MCF 10A (cell line): ENCODE results near the gene GABBR1. TPM values are rescaled to one million over a fixed set of nuclear protein-coding genes. Genes with fewer than 3 reads are reported as not detected.

ENCODE experiments used
- BruUV-seq: library from RNA; stranded (reverse); fragments of 400-500 nt; replicated peaks from 2 replicates; lab custom pipeline; 2021; lab: Mats Ljungman, UMichigan
- CTCF ChIA-PET: fragments of 300-600 bp; sonication (Branson Sonifier 250); formaldehyde crosslinking; extraction: SDS; loops from one replicate; lab custom pipeline; 2021; ENCODE audit warnings: antibody characterized with exemption, inconsistent platforms; lab: Yijun Ruan, JAX
- POLR2A ChIA-PET: fragments of 300-600, 350-650 bp; sonication (Branson Sonifier 250); formaldehyde crosslinking; extraction: SDS; loops from one replicate; lab custom pipeline; 2020; ENCODE audit warnings: antibody characterized with exemption, inconsistent platforms; lab: Yijun Ruan, JAX
- DNase-seq: peaks from one replicate; pipeline ENCODE4 v3.0.0-alpha.2; 2018; ENCODE audit not compliant: unreplicated experiment
- H3K27ac Mint-ChIP-seq: one replicate; pipeline ENCODE4 v1.8.0; 2022; ENCODE audit warnings: mild to moderate bottlenecking, low read depth, mixed read lengths; ENCODE audit not compliant: unreplicated experiment
- H3K27me3 Mint-ChIP-seq: one replicate; pipeline ENCODE4 v1.8.0; 2022; ENCODE audit warnings: mixed read lengths; ENCODE audit not compliant: insufficient read depth, unreplicated experiment
- H3K36me3 Mint-ChIP-seq: one replicate; pipeline ENCODE4 v1.8.0; 2022; ENCODE audit warnings: mild to moderate bottlenecking, moderate library complexity, mixed read lengths; ENCODE audit not compliant: insufficient read depth, unreplicated experiment
- H3K4me1 Mint-ChIP-seq: one replicate; pipeline ENCODE4 v1.8.0; 2022; ENCODE audit warnings: mixed read lengths; ENCODE audit not compliant: insufficient read depth, unreplicated experiment
- H3K4me3 Mint-ChIP-seq: one replicate; pipeline ENCODE4 v1.8.0; 2022; ENCODE audit warnings: mild to moderate bottlenecking, moderate library complexity, mixed read lengths; ENCODE audit not compliant: unreplicated experiment
- H3K9me3 Mint-ChIP-seq: one replicate; pipeline ENCODE4 v1.8.0; 2022; ENCODE audit warnings: mixed read lengths; ENCODE audit not compliant: unreplicated experiment
- CTCF ChIP-seq: fragments of 200-600 bp; IDR thresholded peaks from one replicate; pipeline ENCODE4 v1.8.0; 2022; ENCODE audit warnings: antibody characterized with exemption, mild to moderate bottlenecking; ENCODE audit not compliant: unreplicated experiment
- intact Hi-C: fragments of 100-400 bp; cut with micrococcal nuclease; formaldehyde crosslinking; loops from 2 replicates; pipeline ENCODE4 v1.14.1; 2022
- total RNA-seq: library from RNA; stranded (reverse); gene quantifications from 2 replicates; pipeline ENCODE4 v1.2.3, GENCODE V29; 2022

GABBR1 gene
- total RNA-seq, 1 experiment from 2014 or later, result 38.8 TPM

- ChIA-PET POLR2A (no interaction called here), CTCF (no interaction called here)
- Mint-ChIP-seq H3K9me3 (no peaks in the 10 kb centered on the region), H3K4me3 (no peak overlapping the region), H3K27ac (no peak overlapping the region), H3K4me1 (no peaks in the 10 kb centered on the region), H3K27me3 (peaks cover 23% of the 10 kb centered on the region), H3K36me3 (no peaks in the 10 kb centered on the region)
- DNase-seq, result no peak
- no TSS peak for BruUV-seq
- no peak for TF ChIP-seq CTCF
- intact Hi-C loops, result no loop called here
Observed at GRCh38 chr6:29524444-29525310, 108.3 kb downstream of the GABBR1 start.

- intact Hi-C loops, result no loop called here
- Mint-ChIP-seq H3K27me3 (peaks cover 23% of the 10 kb centered on the region), H3K36me3 (no peaks in the 10 kb centered on the region), H3K9me3 (no peaks in the 10 kb centered on the region), H3K4me1 (no peaks in the 10 kb centered on the region), H3K4me3 (no peak overlapping the region), H3K27ac (no peak overlapping the region)
- no peak for TF ChIP-seq CTCF
- BruUV-seq, result no TSS peak
- CTCF ChIA-PET, result no interaction called here
- DNase-seq, result no peak
- POLR2A ChIA-PET, result no interaction called here
Observed at GRCh38 chr6:29524044-29524443, 108.9 kb downstream of the GABBR1 start.

GRCh38 chr6:29522227-29522626 is 110.8 kb downstream of the GABBR1 start:
- DNase-seq, result no peak
- no peak for TF ChIP-seq CTCF
- no peak overlapping the region for H3K4me3 Mint-ChIP-seq
- peaks cover 2% of the 10 kb centered on the region for H3K9me3 Mint-ChIP-seq
- no peaks in the 10 kb centered on the region for H3K4me1 Mint-ChIP-seq
- ChIA-PET CTCF (no interaction called here), POLR2A (no interaction called here)
- H3K36me3 Mint-ChIP-seq, result no peaks in the 10 kb centered on the region
- peaks cover 23% of the 10 kb centered on the region for H3K27me3 Mint-ChIP-seq
- no TSS peak for BruUV-seq
- intact Hi-C loops, result no loop called here
- H3K27ac Mint-ChIP-seq, result no peak overlapping the region

- DNase-seq, result no peak
- Mint-ChIP-seq H3K4me3 (no peak overlapping the region), H3K4me1 (peaks cover 2% of the 10 kb centered on the region), H3K27ac (no peak overlapping the region), H3K36me3 (no peaks in the 10 kb centered on the region), H3K9me3 (peaks cover 8% of the 10 kb centered on the region), H3K27me3 (peaks cover 23% of the 10 kb centered on the region)
- intact Hi-C loops, result no loop called here
- no TSS peak for BruUV-seq
- POLR2A ChIA-PET, result interaction anchor here (0.6 kb wide), 1 partner anchor 28 kb away, joined by 3 read pairs; no protein-coding TSS in a partner anchor
- CTCF ChIA-PET, result no interaction called here
- TF ChIP-seq CTCF, result no peak
Observed at GRCh38 chr6:29521006-29521680, 111.8 kb downstream of the GABBR1 start.
